ENCODE data around the gene UNC13D. TPM values are rescaled to one million over a fixed set of nuclear protein-coding genes. Genes with fewer than 3 reads are reported as not detected.
A peak's percentile ranks its signal among the peaks of the same experiment; 100 is the strongest.
"Not testable (repeated sequence)": the region's sequence is repeated elsewhere in the genome, so short reads cannot be mapped to it uniquely, and the experiment has no call there.

UNC13D gene
- total and polyA plus RNA-seq, 9 donors: 2.9 to 9.2 (median 5.1) TPM

- Histone ChIP-seq H3K36me3 (ENCODE audit: control insufficient read depth, insufficient read depth, low read length) (peaks cover 12% of the 10 kb centered on the region), H3K4me1 (ENCODE audit: control insufficient read depth, insufficient read depth, low read length) (peaks cover 25% of the 10 kb centered on the region), H3K9me3 (replicated peaks; ENCODE audit: control insufficient read depth, low read depth, low read length) (no peaks in the 10 kb centered on the region), H3K27me3 (ENCODE audit: control insufficient read depth, insufficient read depth, low read length) (no peaks in the 10 kb centered on the region), H3K27ac (ENCODE audit: low read length) (peak overlapping the region; percentile 98), H3K4me3 (ENCODE audit: low read length) (no peak overlapping the region)
- DNase-seq: peak; percentile 83
- no CpG with 5 or more reads among the region's 6 CpGs for WGBS (ENCODE audit: insufficient coverage)
Measured at GRCh38 chr17:75783069-75783783, 61.0 kb downstream of the UNC13D start.

GRCh38 chr17:75779987-75780889 lies 64.0 kb downstream of the UNC13D start:
- peak overlapping the region; percentile 77 for H3K27ac ChIP-seq (ENCODE audit: low read length)
- DNase-seq: no peak
- WGBS (ENCODE audit: insufficient coverage): 0% methylated on average over 1 of the region's 5 CpGs
- H3K4me3 ChIP-seq (ENCODE audit: low read length): no peak overlapping the region
- peaks cover 25% of the 10 kb centered on the region for H3K4me1 ChIP-seq (ENCODE audit: control insufficient read depth, insufficient read depth, low read length)
- H3K9me3 ChIP-seq (replicated peaks; ENCODE audit: control insufficient read depth, low read depth, low read length): no peaks in the 10 kb centered on the region
- H3K27me3 ChIP-seq (ENCODE audit: control insufficient read depth, insufficient read depth, low read length): no peaks in the 10 kb centered on the region
- peaks cover 27% of the 10 kb centered on the region for H3K36me3 ChIP-seq (ENCODE audit: control insufficient read depth, insufficient read depth, low read length)

GRCh38 chr17:75779250-75779986 lies 64.8 kb downstream of the UNC13D start:
- Histone ChIP-seq H3K9me3 (replicated peaks; ENCODE audit: control insufficient read depth, low read depth, low read length) (no peaks in the 10 kb centered on the region), H3K4me1 (ENCODE audit: control insufficient read depth, insufficient read depth, low read length) (peaks cover 31% of the 10 kb centered on the region), H3K27me3 (ENCODE audit: control insufficient read depth, insufficient read depth, low read length) (no peaks in the 10 kb centered on the region), H3K27ac (ENCODE audit: low read length) (peak overlapping the region; percentile 95), H3K36me3 (ENCODE audit: control insufficient read depth, insufficient read depth, low read length) (peaks cover 35% of the 10 kb centered on the region), H3K4me3 (ENCODE audit: low read length) (peak overlapping the region; percentile 73)
- DNase-seq: peak; percentile 100
- 0% methylated on average over 75 of the region's 84 CpGs for WGBS (ENCODE audit: insufficient coverage)

- no peaks in the 10 kb centered on the region for H3K9me3 ChIP-seq (replicated peaks; ENCODE audit: control insufficient read depth, low read depth, low read length)
- peak overlapping the region; percentile 73 for H3K4me3 ChIP-seq (ENCODE audit: low read length)
- under 1% methylated on average over 33 of the region's 38 CpGs for WGBS (ENCODE audit: insufficient coverage)
- H3K36me3 ChIP-seq (ENCODE audit: control insufficient read depth, insufficient read depth, low read length): peaks cover 41% of the 10 kb centered on the region
- no peaks in the 10 kb centered on the region for H3K27me3 ChIP-seq (ENCODE audit: control insufficient read depth, insufficient read depth, low read length)
- peak overlapping the region; percentile 95 for H3K27ac ChIP-seq (ENCODE audit: low read length)
- H3K4me1 ChIP-seq (ENCODE audit: control insufficient read depth, insufficient read depth, low read length): peaks cover 31% of the 10 kb centered on the region
- DNase-seq: no peak
Measured at GRCh38 chr17:75778861-75779249, 65.3 kb downstream of the UNC13D start.

GRCh38 chr17:75778066-75778860 lies 65.9 kb downstream of the UNC13D start:
- peak overlapping the region; percentile 95 for H3K27ac ChIP-seq (ENCODE audit: low read length)
- peak overlapping the region; percentile 73 for H3K4me3 ChIP-seq (ENCODE audit: low read length)
- not testable (repeated sequence) for DNase-seq; H3K27me3 ChIP-seq (ENCODE audit: control insufficient read depth, insufficient read depth, low read length); H3K9me3 ChIP-seq (replicated peaks; ENCODE audit: control insufficient read depth, low read depth, low read length)
- peaks cover 34% of the 10 kb centered on the region for H3K4me1 ChIP-seq (ENCODE audit: control insufficient read depth, insufficient read depth, low read length)
- under 1% methylated on average over 15 of the region's 19 CpGs for WGBS (ENCODE audit: insufficient coverage)
- peaks cover 45% of the 10 kb centered on the region for H3K36me3 ChIP-seq (ENCODE audit: control insufficient read depth, insufficient read depth, low read length)

GRCh38 chr17:75777296-75777922 lies 66.8 kb downstream of the UNC13D start:
- peak; percentile 54 for DNase-seq
- Histone ChIP-seq H3K9me3 (replicated peaks; ENCODE audit: control insufficient read depth, low read depth, low read length) (no peaks in the 10 kb centered on the region), H3K4me1 (ENCODE audit: control insufficient read depth, insufficient read depth, low read length) (peaks cover 43% of the 10 kb centered on the region), H3K27me3 (ENCODE audit: control insufficient read depth, insufficient read depth, low read length) (no peaks in the 10 kb centered on the region), H3K4me3 (ENCODE audit: low read length) (peak overlapping the region; percentile 73), H3K27ac (ENCODE audit: low read length) (peak overlapping the region; percentile 44), H3K36me3 (ENCODE audit: control insufficient read depth, insufficient read depth, low read length) (peaks cover 45% of the 10 kb centered on the region)
- no CpG with 5 or more reads among the region's 2 CpGs for WGBS (ENCODE audit: insufficient coverage)

Other genes with a start within 250 kb of the UNC13D start
- 10.8 TPM for gene SMIM5, start 211.0 kb downstream of the UNC13D start, total RNA-seq
- gene SMIM5, start 211.0 kb downstream of the UNC13D start, polyA plus RNA-seq (ENCODE audit: insufficient read depth in 1 of 8, insufficient read length in 8 of 8, low replicate concordance in 1 of 8): 10 to 100 TPM in 1 of 8 donors, 1 to 10 TPM in 7; 4.0 to 12.1 (median 7.8) TPM
- 14.5 TPM for gene RECQL5, start 177.2 kb downstream of the UNC13D start, total RNA-seq
- gene RECQL5, start 177.2 kb downstream of the UNC13D start, polyA plus RNA-seq (ENCODE audit: insufficient read depth in 1 of 8, insufficient read length in 8 of 8, low replicate concordance in 1 of 8): 10 to 100 TPM; 12.0 to 20.8 (median 16.9) TPM
- gene SAP30BP, start 177.1 kb downstream of the UNC13D start, total RNA-seq: 79.7 TPM
- gene SAP30BP, start 177.1 kb downstream of the UNC13D start, polyA plus RNA-seq (ENCODE audit: insufficient read depth in 1 of 8, insufficient read length in 8 of 8, low replicate concordance in 1 of 8): 10 to 100 TPM; 63.7 to 80.1 (median 76.8) TPM
- gene ITGB4, start 122.9 kb downstream of the UNC13D start, total RNA-seq: 1.6 TPM
- gene ITGB4, start 122.9 kb downstream of the UNC13D start, polyA plus RNA-seq (ENCODE audit: insufficient read depth in 1 of 8, insufficient read length in 8 of 8, low replicate concordance in 1 of 8): 10 to 100 TPM in 1 of 8 donors, 1 to 10 TPM in 7; 3.1 to 16.7 (median 6.5) TPM
- gene GALK1, start 79.2 kb downstream of the UNC13D start, total RNA-seq: 27.7 TPM
- 10 to 100 TPM; 28.2 to 38.5 (median 32.1) TPM for gene GALK1, start 79.2 kb downstream of the UNC13D start, polyA plus RNA-seq (ENCODE audit: insufficient read depth in 1 of 8, insufficient read length in 8 of 8, low replicate concordance in 1 of 8)
- 18.6 TPM for gene UNK, start 59.6 kb downstream of the UNC13D start, total RNA-seq
- gene UNK, start 59.6 kb downstream of the UNC13D start, polyA plus RNA-seq (ENCODE audit: insufficient read depth in 1 of 8, insufficient read length in 8 of 8, low replicate concordance in 1 of 8): 10 to 100 TPM; 22.4 to 33.8 (median 29.0) TPM
- 16.0 TPM for gene WBP2, start 10.9 kb upstream of the UNC13D start, total RNA-seq
- gene WBP2, start 10.9 kb upstream of the UNC13D start, polyA plus RNA-seq (ENCODE audit: insufficient read depth in 1 of 8, insufficient read length in 8 of 8, low replicate concordance in 1 of 8): 10 to 100 TPM; 47.8 to 64.1 (median 59.4) TPM
- gene TRIM47, start 34.2 kb upstream of the UNC13D start, total RNA-seq: 25.9 TPM
- 10 to 100 TPM; 22.1 to 29.7 (median 25.0) TPM for gene TRIM47, start 34.2 kb upstream of the UNC13D start, polyA plus RNA-seq (ENCODE audit: insufficient read depth in 1 of 8, insufficient read length in 8 of 8, low replicate concordance in 1 of 8)
- gene TRIM65, start 52.5 kb upstream of the UNC13D start, total RNA-seq: 16.8 TPM
- 10 to 100 TPM; 12.7 to 19.5 (median 15.3) TPM for gene TRIM65, start 52.5 kb upstream of the UNC13D start, polyA plus RNA-seq (ENCODE audit: insufficient read depth in 1 of 8, insufficient read length in 8 of 8, low replicate concordance in 1 of 8)
- gene MRPL38, start 60.5 kb upstream of the UNC13D start, total RNA-seq: 28.2 TPM
- 10 to 100 TPM; 58.5 to 81.4 (median 71.8) TPM for gene MRPL38, start 60.5 kb upstream of the UNC13D start, polyA plus RNA-seq (ENCODE audit: insufficient read depth in 1 of 8, insufficient read length in 8 of 8, low replicate concordance in 1 of 8)
- gene FBF1, start 96.6 kb upstream of the UNC13D start, total RNA-seq: 8.1 TPM
- gene FBF1, start 96.6 kb upstream of the UNC13D start, polyA plus RNA-seq (ENCODE audit: insufficient read depth in 1 of 8, insufficient read length in 8 of 8, low replicate concordance in 1 of 8): 1 to 10 TPM; 5.1 to 9.1 (median 7.0) TPM
- 23.2 TPM for gene ACOX1, start 134.8 kb upstream of the UNC13D start, total RNA-seq
- 10 to 100 TPM; 14.6 to 21.1 (median 18.4) TPM for gene ACOX1, start 134.8 kb upstream of the UNC13D start, polyA plus RNA-seq (ENCODE audit: insufficient read depth in 1 of 8, insufficient read length in 8 of 8, low replicate concordance in 1 of 8)
- 12.5 TPM for gene TEN1, start 134.8 kb upstream of the UNC13D start, total RNA-seq
- 10 to 100 TPM in 5 of 8 donors, 1 to 10 TPM in 3; 8.8 to 19.5 (median 12.1) TPM for gene TEN1, start 134.8 kb upstream of the UNC13D start, polyA plus RNA-seq (ENCODE audit: insufficient read depth in 1 of 8, insufficient read length in 8 of 8, low replicate concordance in 1 of 8)
- gene CDK3, start 156.5 kb upstream of the UNC13D start, total RNA-seq: 7.7 TPM
- gene CDK3, start 156.5 kb upstream of the UNC13D start, polyA plus RNA-seq (ENCODE audit: insufficient read depth in 1 of 8, insufficient read length in 8 of 8, low replicate concordance in 1 of 8): 1 to 10 TPM; 3.6 to 8.6 (median 6.7) TPM
- gene EVPL, start 182.9 kb upstream of the UNC13D start, total RNA-seq: not detected
- gene EVPL, start 182.9 kb upstream of the UNC13D start, polyA plus RNA-seq (ENCODE audit: insufficient read depth in 1 of 8, insufficient read length in 8 of 8, low replicate concordance in 1 of 8): 10 to 100 TPM in 1 of 8 donors, 1 to 10 TPM in 2, under 1 TPM in 5; 0.03 to 12.9 (median 0.45) TPM
- gene SRP68, start 228.1 kb upstream of the UNC13D start, total RNA-seq: 25.0 TPM
- 100 to 1,000 TPM in 2 of 8 donors, 10 to 100 TPM in 6; 72.6 to 110 (median 93.8) TPM for gene SRP68, start 228.1 kb upstream of the UNC13D start, polyA plus RNA-seq (ENCODE audit: insufficient read depth in 1 of 8, insufficient read length in 8 of 8, low replicate concordance in 1 of 8)
- gene GALR2, start 230.4 kb upstream of the UNC13D start, total RNA-seq: not detected
- gene GALR2, start 230.4 kb upstream of the UNC13D start, polyA plus RNA-seq (ENCODE audit: insufficient read depth in 1 of 8, insufficient read length in 8 of 8, low replicate concordance in 1 of 8): under 1 TPM in 1 of 8 donors, not detected in 7; 0.16 TPM
- gene ZACN, start 234.8 kb upstream of the UNC13D start, total RNA-seq: 0.04 TPM
- 10 to 100 TPM; 11.2 to 18.9 (median 15.3) TPM for gene ZACN, start 234.8 kb upstream of the UNC13D start, polyA plus RNA-seq (ENCODE audit: insufficient read depth in 1 of 8, insufficient read length in 8 of 8, low replicate concordance in 1 of 8)

All from muscle of leg (tissue), 11 donors.